HG02840 (cell line): ENCODE measurements around the gene KANK2.
"Not testable (repeated sequence)": the region's sequence is repeated elsewhere in the genome, so short reads cannot be mapped to it uniquely, and the experiment has no call there.

ENCODE experiments used
- ATAC-seq: cut with Tn5 transposase; IDR thresholded peaks from one replicate; pipeline ENCODE4 v1.9.1; 2021; ENCODE audit warnings: mild to moderate bottlenecking, moderate library complexity, moderate number of reproducible peaks; ENCODE audit not compliant: unreplicated experiment, low FRiP score

The KANK2 gene

DNA sequence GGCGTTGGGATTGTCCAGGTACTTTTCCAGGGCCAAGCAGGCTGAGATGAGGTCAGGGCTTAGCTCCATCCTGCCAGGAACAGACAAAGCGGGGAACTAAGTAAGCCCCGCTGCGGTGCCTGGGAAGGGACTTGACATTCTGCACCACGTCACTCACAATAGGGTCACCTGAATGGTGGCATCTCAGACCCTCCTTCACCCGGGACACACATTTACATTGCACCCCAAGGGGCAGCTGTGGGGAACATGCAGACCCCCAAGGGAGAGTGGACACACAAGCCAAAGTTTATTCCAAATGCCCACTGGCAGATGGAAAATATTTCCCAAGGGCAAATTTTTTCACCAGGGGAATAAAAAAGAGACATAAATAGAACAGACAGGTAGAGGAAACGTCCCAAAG, 21.4 kb downstream of the KANK2 start:
- no peak for ATAC-seq

DNA sequence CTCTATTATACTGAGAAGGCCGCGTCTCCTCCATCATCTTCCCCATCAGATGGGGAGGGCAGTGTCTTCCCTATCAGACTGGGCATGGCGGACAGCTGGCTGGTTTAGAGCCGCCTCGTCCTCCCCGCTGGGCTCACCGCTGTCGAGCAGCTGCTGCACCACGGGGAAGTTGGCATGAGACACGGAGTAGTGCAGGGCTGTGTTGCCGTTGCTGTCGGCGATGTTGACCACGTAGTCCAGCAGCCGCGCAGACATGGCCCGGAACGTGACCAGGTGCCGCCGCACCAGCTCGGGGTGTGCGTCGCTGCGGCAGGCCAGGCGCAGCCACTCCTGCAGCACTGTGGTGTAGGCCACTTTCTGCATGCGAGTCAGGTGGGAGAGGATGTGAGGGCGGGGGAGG, 23.0 kb downstream of the KANK2 start:
- no peak for ATAC-seq

DNA sequence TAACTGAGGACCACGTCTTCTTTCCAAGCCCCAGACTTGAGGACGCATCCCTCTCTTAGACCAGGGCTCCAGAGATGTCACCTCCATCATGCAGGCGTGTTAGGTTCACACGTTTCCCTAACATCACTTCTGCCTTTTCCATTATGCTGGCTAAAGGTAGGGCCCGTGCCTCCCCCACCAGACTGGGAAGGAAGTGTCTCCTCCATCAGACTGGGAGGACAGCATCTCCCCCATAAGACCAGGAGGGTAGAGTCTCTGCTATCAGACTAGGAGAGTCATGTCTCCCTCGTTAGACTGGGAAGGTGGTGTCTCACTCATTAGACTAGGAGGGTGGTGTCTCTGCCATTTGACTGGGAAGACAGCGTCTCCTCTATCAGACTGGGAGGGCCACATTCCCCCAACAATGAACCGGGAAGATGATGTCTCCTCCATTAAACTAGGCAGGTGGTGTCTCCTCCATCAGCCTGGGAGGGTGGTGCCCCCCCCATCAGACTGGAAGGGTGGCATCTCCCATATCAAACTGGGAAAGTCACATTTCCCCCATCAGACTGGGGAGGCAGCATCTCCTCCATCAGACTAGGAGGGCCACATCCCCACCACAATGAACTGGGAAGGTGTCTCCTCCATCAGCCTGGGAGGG, 23.7 kb downstream of the KANK2 start:
- ATAC-seq, result no peak

DNA sequence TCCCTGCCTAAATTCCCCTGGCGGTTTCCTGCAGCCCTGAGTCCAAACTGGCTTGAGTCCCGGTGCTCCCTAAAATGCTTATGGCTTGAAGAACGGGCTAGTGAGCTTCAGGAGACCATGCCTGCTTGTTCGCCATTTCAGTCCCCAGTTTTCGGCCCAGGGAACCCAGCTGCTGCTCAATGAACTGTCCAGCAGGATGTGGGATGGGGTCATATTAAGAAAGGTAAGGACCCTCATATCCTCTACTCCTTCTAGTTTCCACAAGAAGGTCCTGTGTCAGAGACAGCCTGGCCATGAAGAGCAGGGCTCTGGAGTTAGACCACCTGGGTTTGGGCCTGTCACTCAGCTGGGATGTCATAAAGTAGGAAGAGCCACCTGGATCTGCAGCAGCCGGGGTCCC, 24.8 kb downstream of the KANK2 start:
- no peak for ATAC-seq

DNA sequence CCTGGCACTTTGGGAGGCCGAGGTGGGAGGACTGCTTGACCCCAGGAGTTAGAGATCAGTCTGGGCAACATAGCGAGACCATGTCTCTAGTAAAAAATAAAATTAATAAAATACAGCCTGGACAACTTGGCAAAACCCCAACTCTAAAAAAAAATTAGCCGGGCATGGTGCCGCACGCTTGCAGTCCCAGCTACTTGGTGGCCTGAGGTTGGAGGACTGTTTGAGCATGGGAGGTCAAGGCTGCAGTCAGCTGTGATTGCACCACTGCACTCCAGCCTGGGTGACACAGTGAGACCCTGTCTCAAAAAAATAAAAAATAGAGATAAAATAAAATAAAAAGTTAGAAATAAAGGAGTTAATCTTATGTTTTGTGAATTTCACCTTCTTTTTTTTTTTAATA, 26.2 kb downstream of the KANK2 start:
- ATAC-seq, result no peak

DNA sequence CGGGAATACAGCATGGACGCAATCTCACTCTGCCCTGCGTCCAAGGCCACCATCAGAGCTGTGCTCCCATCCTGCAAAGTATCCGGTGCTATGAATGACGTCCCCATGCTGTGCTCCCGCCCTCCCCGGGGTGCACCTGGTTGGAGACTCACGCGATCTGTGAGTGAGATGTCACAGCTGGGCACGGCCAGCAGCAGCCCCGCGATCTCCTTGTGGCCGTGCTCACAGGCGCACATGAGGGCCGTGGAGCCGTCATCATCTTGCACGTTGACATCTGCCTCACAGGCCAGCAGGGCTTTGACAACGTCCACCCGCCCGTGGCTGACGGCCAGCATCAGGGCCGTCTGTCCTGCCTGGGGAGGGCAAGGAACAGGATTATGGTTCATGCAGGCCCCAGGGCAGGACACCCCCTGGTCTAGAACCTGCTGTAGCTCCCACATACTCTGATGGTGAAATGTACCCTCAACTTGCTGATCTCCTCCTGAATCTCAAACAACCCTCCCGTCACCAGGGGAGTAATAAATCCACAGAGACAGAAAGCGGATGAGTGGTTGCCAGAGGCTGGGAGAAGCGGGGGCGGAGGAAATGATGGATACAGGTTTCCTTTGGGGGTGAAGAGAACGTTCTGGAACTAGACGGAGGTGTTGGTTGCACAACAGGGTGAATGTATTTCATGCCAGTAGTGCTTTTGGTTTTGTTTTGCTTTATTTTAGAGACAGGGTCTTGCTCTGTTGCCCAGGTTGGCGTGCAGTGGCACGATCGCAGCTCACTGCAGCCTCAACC, 27.3 kb downstream of the KANK2 start:
- no peak for ATAC-seq

DNA sequence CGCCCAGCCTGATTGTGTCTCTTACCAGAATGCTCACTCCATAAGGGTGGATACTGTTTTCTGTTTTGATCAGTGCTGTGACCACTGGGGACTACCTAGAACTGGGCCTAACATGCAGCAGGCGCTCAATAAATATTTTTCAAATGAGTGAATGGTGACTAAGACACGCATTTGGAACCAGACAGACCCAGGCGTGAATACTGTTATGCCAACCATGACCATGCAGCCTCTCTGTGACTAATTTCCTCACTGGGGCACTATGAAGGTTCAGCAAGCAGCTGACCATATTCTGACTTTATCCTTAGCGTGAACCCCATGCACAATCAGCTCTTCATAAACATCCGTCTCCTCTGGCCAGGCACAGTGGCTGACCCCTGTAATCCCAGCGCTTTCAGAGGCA, 28.8 kb downstream of the KANK2 start:
- ATAC-seq, result no peak

DNA sequence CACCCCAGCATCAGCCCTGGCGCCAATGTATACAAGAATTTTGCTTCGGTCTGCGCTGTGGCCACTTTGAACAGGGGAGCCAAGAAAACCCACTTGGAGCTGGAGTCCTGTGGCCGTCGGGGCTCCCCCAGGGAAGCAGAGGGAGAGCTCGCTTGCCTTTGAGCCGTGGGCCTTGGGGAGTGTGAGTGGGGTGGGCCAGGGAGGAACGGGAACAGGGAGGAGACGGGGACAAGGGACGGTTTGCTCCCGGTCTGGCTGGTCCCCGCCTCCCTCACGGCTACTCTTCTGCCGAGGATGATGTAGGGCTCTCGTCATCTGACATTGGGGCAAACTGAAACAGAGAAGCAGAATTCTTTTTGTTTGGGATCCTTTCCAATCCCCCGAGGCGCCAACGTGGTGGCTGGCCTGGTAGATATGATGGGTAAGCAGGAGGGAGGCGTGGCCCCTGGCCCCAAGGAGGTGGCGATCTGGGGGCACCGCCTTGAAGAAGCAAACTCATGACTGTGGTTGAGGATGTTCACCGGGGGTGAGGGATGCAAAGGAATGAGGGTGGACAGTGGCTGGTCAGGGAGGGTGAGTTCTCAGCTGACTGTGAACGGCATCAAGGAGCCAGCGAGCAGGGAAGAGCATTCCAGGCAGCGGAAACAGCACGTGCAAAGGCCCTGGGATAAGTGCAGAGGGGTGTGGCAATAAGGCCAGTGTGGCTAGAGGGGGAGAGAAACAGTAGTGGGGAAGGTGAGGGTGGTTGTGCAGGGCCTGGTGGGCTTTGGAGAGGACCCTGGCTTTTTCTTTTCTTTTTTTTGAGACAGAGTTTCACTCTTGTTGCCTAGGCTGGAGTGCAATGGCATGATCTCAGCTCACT, 30.8 kb downstream of the KANK2 start:
- ATAC-seq, result no peak

DNA sequence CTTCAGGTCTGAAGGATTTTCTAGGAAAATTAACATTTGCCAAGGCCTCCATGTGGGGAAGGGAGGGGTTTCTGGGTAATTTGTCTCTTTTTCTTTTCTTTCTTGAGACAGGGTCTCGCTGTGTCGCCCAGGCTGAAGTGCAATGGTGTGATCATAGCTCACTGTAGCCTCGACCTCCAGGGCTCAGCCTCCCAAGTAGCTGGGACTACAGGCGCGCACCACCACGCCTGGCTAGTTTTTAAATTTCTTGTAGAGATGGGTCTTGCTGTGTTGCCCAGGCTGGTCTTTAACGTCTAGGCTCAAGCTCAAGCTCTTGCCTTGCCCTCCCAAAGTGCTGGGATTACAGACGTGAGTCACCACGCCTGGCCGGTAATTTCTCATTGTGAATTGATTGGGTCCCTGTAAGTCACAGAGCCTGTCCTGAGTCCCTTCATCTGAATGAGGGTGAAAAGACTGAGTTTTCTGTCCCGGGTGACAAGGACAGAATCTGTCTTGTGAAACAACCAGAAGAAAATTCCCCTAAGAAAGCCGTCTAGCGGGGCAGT, 31.8 kb downstream of the KANK2 start:
- no peak for ATAC-seq

DNA sequence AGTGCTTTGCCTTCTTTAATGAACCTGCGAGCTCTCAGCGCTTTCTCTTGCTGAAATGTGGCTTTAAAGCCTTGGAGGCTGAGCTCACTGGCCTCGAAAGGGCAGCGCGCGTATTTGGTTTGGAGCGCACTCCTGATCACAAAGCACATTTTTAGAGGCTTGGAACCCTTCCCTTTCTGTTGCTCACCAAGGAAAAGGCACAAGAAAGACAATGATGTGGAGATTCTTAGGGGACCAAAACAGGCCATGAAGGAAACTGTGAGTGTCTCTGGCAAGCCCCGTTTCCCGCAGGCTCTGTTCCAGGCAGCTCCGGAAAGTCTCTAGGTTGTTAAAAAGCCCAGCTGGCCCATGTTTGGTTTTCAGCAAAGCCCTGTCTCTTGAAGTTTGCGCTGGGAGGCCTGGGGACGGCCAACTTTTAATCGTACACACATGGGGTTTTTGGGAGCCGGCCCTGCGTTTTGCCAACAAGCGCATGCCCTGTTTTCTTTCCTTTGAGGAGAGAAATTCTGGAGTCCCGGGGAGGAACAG, 32.4 kb downstream of the KANK2 start:
- ATAC-seq, result no peak

DNA sequence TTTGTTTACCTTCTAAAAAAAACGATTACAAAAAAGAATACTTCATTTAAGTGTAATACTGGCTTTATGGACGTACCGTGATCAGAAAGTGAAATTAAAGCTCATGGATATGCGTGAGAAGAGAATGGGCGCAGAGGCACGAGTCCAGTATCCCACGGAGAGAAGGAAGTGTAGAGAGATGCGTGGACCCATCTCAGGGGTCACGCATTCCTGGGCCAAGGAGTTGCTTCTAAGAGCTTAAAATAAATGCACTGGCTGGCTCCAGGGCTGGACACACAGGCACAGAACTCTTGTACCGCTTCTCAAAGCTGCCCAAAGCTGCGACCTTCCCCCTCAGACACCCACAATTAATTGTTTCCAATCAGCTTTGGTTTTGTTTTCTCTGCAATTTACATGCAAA, 33.0 kb downstream of the KANK2 start:
- ATAC-seq, result no peak

DNA sequence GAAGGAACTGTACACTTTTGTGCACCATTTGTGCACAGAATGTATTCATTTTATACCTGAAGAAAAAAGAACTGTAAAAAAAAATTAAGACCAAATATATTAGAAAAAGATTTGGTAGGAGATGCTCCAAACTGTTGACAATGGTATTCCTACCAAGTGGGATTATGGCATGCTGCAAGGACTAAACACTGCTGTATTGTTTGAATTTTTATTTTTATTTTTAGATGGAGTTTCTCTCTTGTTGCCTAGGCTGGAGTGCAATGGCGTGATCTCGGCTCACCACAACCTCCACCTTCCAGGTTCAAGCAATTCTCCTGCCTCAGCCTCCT, 36.9 kb downstream of the KANK2 start:
- ATAC-seq, result not testable (repeated sequence)

DNA sequence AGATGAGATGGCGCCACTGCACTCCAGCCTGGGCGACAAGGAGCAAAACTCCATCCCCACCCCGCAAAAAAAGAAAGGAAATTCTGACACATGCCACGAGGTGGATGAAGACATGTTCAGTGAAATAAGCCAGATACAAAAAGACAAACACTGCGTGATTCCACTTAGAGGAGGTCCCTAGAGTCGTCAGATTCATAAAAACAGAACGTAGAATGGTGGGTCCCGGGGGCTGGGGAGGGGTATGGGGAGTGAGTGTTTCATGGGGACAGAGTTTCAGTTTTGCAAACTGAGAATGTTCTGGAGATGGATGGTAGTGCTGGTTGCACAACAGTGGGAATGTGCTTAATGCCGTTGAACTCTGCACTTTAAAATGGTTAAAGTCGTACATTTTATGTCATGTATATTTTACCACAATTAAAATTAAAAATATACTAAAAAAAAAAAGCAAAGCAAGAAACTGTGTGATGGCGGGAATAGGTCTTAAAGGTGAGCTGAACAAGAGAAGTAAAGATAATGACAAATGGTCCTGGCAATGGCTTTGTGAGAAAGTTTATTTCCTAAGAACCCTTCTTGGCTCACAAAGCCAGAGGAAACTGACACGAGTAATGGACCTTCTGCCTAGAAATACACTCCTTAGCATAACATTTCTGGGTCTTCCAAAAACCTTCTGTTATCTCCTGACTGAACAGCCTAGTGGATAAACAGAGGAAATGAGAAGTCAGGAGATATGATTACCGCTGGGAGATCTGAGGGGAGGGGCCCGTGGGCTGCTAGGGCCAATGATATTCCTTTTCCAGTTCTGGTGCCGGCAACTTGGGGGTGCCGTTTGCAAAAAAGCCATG, 37.5 kb downstream of the KANK2 start:
- ATAC-seq, result no peak

DNA sequence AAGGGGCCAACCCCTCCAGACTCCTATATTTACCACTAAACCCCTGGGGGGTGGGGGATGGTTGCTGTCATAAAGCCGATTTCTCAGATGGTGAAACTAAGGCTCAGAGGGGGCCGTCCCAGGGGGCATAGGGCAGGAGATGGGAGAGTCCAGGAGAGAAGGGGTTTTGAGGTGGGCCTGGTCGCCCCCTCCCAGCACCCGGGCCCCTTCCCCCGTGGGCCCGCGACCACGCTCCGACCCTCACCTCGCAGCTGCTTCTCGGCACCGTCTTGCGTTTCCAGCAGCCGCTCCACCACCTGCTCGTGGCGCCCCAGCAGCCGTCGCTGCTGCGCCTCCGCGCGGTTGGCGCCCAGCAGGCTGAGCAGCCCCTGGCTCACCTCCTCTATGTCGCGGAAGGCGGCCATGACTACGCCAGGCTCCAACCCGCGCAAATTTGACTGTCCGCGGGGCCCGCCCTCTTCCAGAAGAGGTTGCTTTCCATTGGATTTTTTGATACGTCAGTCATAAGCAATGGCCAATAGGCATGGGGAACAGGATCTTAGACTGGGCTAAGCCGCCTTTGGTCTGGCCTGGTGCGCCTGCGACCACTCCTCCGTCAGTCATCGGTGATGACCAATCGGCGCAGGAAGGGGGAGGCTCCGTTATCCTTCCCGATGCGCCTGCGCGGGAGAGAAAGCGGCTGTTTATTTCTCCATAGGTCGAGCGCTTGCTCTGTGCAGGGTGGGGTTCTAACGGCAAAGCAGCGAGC, 41.8 kb downstream of the KANK2 start, which contains the start of gene SPC24:
TSS of gene SPC24 (minus strand) at position 410 of the 748 bp plus-strand sequence. CDS start at position 404, 6 bp downstream.
- ATAC-seq, result peak; percentile 96

DNA sequence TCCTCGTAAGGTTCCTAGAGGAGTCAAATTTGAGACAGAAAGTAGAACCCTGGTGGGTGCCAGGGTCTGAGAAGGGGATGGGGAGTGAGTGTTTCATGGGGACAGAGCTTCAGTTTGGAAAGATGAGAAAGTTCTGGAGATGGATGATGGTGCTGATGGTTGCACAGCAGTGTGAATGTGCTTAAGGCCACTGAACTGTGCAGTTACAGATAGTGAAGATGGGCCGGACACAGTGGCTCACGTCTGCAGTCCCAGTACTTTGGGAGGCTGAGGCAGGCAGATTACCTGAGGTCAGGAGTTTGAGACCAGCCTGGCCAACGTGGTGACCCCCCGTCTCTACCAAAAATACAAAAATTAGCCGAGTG, 42.7 kb downstream of the KANK2 start:
- ATAC-seq, result no peak

DNA sequence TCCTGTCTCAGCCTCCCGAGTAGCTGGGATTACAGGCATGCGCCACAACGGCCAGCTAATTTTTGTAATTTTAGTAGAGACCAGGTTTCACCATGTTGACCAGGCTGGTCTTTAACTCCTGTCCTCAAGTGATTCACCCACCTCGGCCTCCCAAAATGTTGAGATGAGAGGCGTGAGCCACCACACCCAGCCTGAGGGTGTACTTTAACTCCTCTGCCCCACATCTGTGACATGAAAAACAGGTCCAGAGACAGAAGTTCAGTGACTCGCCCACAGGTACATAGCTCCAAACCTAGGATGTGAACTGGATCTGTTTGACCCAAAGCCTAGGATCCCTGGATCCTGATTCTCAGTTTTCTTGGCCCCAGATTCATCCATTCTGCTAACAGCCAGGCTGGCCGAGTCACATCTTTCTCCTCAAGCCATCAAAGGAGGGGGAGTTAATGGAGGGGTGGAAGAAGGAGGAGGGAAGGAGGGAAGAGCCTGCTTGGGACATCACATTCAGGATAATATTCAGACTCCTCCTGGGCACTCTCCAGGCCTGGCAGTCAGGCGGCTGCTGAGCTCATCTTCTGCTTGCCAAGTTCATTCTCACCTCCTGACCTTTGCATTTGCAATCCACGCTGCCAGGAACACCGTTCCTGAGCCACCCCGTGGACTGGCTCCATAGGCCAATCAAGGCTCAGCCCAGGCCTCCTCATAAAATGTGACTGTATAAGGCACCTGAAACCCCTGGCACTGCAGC, 44.9 kb downstream of the KANK2 start:
- ATAC-seq, result no peak

DNA sequence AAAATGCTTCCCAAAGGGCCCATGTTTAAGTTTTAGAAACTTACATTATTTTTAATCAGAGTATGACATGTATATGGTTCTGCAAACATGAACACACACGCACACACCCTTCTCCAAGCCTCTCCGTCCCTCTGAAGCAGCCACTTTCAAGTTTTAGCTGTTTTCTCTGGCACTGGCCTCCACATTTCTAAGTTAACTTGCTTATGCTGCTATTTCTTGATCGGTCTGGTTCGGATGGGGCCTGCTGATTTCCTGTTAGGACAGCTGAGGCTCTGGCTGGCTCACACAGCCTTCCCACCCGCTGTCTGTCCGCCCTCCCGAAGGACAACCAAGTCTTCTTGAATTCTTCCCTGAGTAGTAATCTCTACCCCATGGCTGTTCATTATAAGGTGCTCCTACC, 46.2 kb downstream of the KANK2 start:
- ATAC-seq, result no peak

DNA sequence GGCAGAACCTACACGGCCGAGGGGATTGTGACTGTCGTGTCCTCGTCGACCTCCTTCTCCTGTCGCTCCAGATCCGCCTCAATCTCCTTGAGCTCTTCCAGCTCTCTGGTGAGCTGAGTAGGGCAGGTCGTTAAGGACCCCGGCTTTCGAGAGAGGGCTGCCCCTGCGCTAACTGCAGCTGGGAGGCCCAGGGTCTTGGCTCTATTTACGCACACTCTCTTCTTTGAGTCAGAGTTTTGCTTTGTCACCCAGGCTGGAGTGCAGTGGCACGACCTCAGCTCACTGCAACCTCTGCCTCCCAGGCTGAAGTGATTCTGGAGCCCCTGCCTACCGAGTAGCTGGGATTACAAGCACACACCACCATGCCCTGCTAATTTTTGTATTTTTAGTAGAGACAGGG, 49.3 kb downstream of the KANK2 start:
- no peak for ATAC-seq

DNA sequence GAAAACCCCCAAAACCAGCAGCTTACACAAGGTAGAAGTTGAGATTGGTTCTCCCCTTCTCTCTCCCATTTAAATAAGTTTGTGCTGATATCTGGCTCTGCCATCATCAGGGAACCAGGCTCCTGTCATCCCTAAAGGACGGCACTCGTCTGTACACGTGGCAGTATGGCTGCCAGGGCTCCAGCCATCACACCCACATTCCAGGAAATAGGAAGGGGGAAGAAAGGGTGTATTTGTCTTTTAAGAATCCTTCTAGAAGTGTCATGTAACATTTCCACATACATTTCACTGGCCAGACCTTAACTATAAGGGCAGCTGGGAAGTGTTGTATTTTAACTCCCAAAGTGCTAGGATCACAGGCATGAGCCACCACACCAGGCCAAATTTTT, 51.8 kb downstream of the KANK2 start:
- no peak for ATAC-seq
